Activated CD4-positive, alpha-beta memory T cell treated with anti-CD3 and anti-CD28 coated beads for 36 hours (primary cell): Measurements from ENCODE around the gene CIC. TPM values are rescaled to one million over a fixed set of nuclear protein-coding genes. Genes with fewer than 3 reads are reported as not detected.
"Not testable (repeated sequence)": the region's sequence is repeated elsewhere in the genome, so short reads cannot be mapped to it uniquely, and the experiment has no call there.

Experiments
- CTCF ChIA-PET: fragments of 350-600 bp; sonication (Branson Sonifier 250); formaldehyde crosslinking; loops from one replicate; lab custom pipeline; 2021; ENCODE audit warnings: antibody characterized with exemption, inconsistent platforms; lab: Charles Lee
- POLR2A ChIA-PET: fragments of 350-600 bp; sonication (Branson Sonifier 250); formaldehyde crosslinking; loops from one replicate; lab custom pipeline; 2021; ENCODE audit warnings: antibody characterized with exemption; lab: Charles Lee
- DNase-seq: peaks from one replicate; pipeline ENCODE4 v3.0.0-alpha.2; 2020
- H3K27ac Mint-ChIP-seq: one replicate; pipeline ENCODE4 v1.8.0; 2021; ENCODE audit warnings: mixed read lengths
- H3K27me3 Mint-ChIP-seq: one replicate; pipeline ENCODE4 v1.8.0; 2021; ENCODE audit warnings: mixed read lengths
- H3K36me3 Mint-ChIP-seq: one replicate; pipeline ENCODE4 v1.8.0; 2021; ENCODE audit warnings: mixed read lengths
- H3K4me1 Mint-ChIP-seq: one replicate; pipeline ENCODE4 v1.8.0; 2021; ENCODE audit warnings: low read depth, mixed read lengths
- H3K4me3 Mint-ChIP-seq: one replicate; pipeline ENCODE4 v1.8.0; 2021; ENCODE audit warnings: mild to moderate bottlenecking, mixed read lengths
- H3K9me3 Mint-ChIP-seq: one replicate; pipeline ENCODE4 v1.8.0; 2021; ENCODE audit warnings: mixed read lengths
- intact Hi-C: fragments of 100-400 bp; cut with micrococcal nuclease; formaldehyde crosslinking; loops from one replicate; pipeline ENCODE4 v1.15.1; 2023
- total RNA-seq, 2 experiments: library from RNA; stranded (reverse); gene quantifications; one replicate each; pipeline ENCODE4 v1.2.3, GENCODE V29; 2021

CIC gene
- total RNA-seq, 2 experiments from 2014 or later, result 56.9 to 64.2 TPM

- Mint-ChIP-seq H3K27me3 (no peaks in the 10 kb centered on the region), H3K9me3 (no peaks in the 10 kb centered on the region), H3K4me1 (peaks cover 34% of the 10 kb centered on the region), H3K4me3 (no peak overlapping the region), H3K27ac (peak overlapping the region; percentile 66), H3K36me3 (peaks cover 5% of the 10 kb centered on the region)
- peak; percentile 43 for DNase-seq
- ChIA-PET POLR2A (interaction anchor here (0.9 to 1.6 kb wide), 5 partner anchors 9 to 31 kb away, joined by 3 to 8 read pairs (median 4); partner anchors contain the start of genes GSK3A and ZNF526), CTCF (interaction anchor here (0.7 to 4.0 kb wide), 4 partner anchors 9 to 46 kb away, joined by 3 to 22 read pairs (median 3); partner anchors contain the start of gene GSK3A)
- intact Hi-C loops, result no loop called here
These were observed 18.2 kb upstream of the CIC start for GRCh38 chr19:42250666-42251531.

- intact Hi-C loops, result no loop called here
- Mint-ChIP-seq H3K4me1 (peaks cover 34% of the 10 kb centered on the region), H3K9me3 (no peaks in the 10 kb centered on the region), H3K36me3 (peaks cover 5% of the 10 kb centered on the region), H3K4me3 (peak overlapping the region; percentile 80), H3K27ac (peak overlapping the region; percentile 86), H3K27me3 (no peaks in the 10 kb centered on the region)
- ChIA-PET POLR2A (interaction anchor here (0.6 to 1.6 kb wide), 6 partner anchors 9 to 32 kb away, joined by 3 to 8 read pairs (median 4); partner anchors contain the start of genes GSK3A and ZNF526), CTCF (interaction anchor here (0.7 to 4.0 kb wide), 4 partner anchors 9 to 45 kb away, joined by 3 to 22 read pairs (median 3); partner anchors contain the start of gene GSK3A)
- no peak for DNase-seq
These were observed 17.3 kb upstream of the CIC start for GRCh38 chr19:42251572-42252358.

- peak; percentile 22 for DNase-seq
- intact Hi-C loops, result no loop called here
- peaks cover 5% of the 10 kb centered on the region for H3K36me3 Mint-ChIP-seq
- H3K27ac Mint-ChIP-seq, result peak overlapping the region; percentile 86
- peak overlapping the region; percentile 80 for H3K4me3 Mint-ChIP-seq
- ChIA-PET POLR2A (interaction anchor here (1.0 kb wide), 1 partner anchor 27 kb away, joined by 3 read pairs; no protein-coding TSS in a partner anchor), CTCF (interaction anchor here (1.0 to 4.0 kb wide), 3 partner anchors 10 to 27 kb away, joined by 3 to 22 read pairs (median 3); partner anchors contain the start of gene GSK3A)
- no peaks in the 10 kb centered on the region for H3K27me3 Mint-ChIP-seq
- peaks cover 30% of the 10 kb centered on the region for H3K4me1 Mint-ChIP-seq
- H3K9me3 Mint-ChIP-seq, result no peaks in the 10 kb centered on the region
These were observed 16.4 kb upstream of the CIC start for GRCh38 chr19:42252365-42253244.

GRCh38 chr19:42253245-42254088, 15.6 kb upstream of the CIC start:
- Mint-ChIP-seq H3K36me3 (peaks cover 5% of the 10 kb centered on the region), H3K27me3 (no peaks in the 10 kb centered on the region), H3K4me1 (peaks cover 30% of the 10 kb centered on the region), H3K4me3 (peak overlapping the region; percentile 80), H3K9me3 (no peaks in the 10 kb centered on the region), H3K27ac (peak overlapping the region; percentile 86)
- ChIA-PET POLR2A (interaction anchor here (1.0 kb wide), 1 partner anchor 26 kb away, joined by 3 read pairs; no protein-coding TSS in a partner anchor), CTCF (interaction anchor here (1.0 kb wide), 1 partner anchor 26 kb away, joined by 3 read pairs; no protein-coding TSS in a partner anchor)
- DNase-seq, result peak; percentile 75
- intact Hi-C loops, result no loop called here

DNA sequence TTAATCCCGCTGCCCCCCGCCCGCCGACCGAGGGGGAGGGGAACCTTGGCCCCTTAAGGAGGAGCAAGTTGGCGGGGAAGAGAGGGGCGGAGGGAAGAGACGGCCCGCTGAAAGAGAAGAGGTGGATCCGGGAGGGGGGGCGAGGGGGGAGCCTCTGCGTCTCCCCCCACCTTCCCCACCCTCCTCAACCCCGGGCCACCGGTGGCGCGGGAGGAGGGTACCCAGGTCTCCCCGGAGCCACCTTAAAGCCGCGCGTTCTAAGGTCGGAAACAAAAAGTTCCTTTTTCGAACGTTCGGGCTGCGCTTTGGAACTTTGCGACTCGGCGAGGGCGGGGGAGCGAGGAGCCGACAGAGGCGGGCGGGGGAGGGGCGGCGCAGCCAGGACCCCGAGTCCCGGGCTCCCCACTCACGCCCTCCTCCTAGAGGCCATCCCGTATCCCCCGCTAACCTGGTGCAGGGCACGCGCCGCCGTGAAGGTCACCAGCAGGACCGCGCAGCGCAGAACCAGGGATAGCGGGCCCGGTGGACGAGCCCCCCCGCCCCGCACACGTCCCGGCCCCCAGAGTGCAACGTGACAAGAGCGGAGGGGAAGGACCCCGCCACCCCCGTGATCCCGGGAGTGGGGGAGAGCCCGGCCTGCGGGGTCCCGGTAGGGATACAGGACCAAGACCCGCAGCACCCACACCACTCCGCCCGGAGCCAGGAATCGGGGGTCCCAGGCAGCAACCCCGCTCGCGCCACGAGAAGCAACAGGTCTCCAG, 14.8 kb upstream of the CIC start:
- ChIA-PET POLR2A (interaction anchor here (1.0 kb wide), 1 partner anchor 26 kb away, joined by 3 read pairs; no protein-coding TSS in a partner anchor), CTCF (interaction anchor here (1.0 to 2.8 kb wide), 2 partner anchors 25 kb away, joined by 3 to 16 read pairs; no protein-coding TSS in a partner anchor)
- peaks cover 30% of the 10 kb centered on the region for H3K4me1 Mint-ChIP-seq
- peak overlapping the region; percentile 80 for H3K4me3 Mint-ChIP-seq
- no peaks in the 10 kb centered on the region for H3K27me3 Mint-ChIP-seq
- H3K9me3 Mint-ChIP-seq, result no peaks in the 10 kb centered on the region
- peak; percentile 85 for DNase-seq
- peaks cover 5% of the 10 kb centered on the region for H3K36me3 Mint-ChIP-seq
- peak overlapping the region; percentile 79 for H3K27ac Mint-ChIP-seq
- intact Hi-C loops, result no loop called here

DNA sequence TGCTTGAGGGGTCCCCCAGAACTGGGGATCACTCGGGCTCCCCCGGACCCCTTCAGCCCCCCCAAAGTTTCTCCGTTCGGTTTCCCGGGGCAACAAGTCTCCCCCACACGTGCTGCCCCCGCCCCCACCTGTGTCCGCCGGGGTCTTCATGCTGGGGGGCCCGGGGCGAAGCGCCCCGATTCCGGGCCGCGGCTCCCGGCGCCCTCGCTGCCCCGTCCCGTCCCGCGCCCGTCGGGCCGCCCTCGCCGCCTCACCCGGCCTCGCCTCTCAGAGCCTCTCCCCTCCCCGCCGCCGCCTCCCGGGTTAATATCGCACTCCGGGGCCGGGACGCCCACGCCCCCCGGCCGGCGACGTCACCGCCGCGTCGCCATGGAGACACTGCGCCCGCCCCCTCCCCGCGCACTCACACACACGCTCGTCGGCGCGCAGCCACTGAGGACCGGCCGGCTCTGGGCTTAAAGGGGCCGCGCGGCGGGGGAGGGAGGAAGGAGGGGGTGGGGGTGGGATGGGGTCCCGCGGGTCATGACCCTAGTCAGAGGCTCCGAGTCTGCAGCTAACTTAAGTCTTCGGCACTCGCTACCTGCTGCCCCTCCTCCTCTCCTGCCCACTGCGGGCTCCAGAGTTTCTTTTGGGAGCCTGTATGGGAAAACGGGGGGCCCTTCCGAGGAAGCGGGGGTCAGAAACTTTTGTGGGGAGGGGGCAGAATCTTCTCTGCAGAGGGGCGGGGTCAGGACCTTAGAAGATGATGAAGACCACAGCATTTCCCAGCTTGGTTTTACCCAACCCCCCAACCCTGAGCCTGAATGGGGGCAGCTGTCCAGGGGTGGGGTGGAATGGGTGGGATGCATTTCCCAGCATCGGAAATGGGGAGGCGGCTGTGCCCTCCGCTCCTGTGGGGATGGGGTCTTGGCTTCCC, 13.9 kb upstream of the CIC start, which contains the start of gene ERF:
TSS of gene ERF (minus strand) at position 279 of the 916 bp plus-strand sequence. CDS start at position 150, 129 bp downstream.
- no peaks in the 10 kb centered on the region for H3K27me3 Mint-ChIP-seq
- peak within 1 kb of the TSS; percentile 79 for H3K27ac Mint-ChIP-seq
- POLR2A ChIA-PET, result interaction anchor here (0.5 to 1.7 kb wide), 3 partner anchors 13 to 25 kb away, joined by 3 to 5 read pairs (median 4); no protein-coding TSS in a partner anchor
- H3K4me3 Mint-ChIP-seq, result peak within 1 kb of the TSS; percentile 80
- peaks cover 30% of the 10 kb centered on the region for H3K4me1 Mint-ChIP-seq
- intact Hi-C loops, result loop anchor here (1.0 kb wide), 3 partner anchors 11 to 28 kb away; no protein-coding TSS in a partner anchor
- no peaks in the 10 kb centered on the region for H3K9me3 Mint-ChIP-seq
- CTCF ChIA-PET, result interaction anchor here (2.8 kb wide), 1 partner anchor 24 kb away, joined by 16 read pairs; no protein-coding TSS in a partner anchor
- peak; percentile 95 for DNase-seq
- H3K36me3 Mint-ChIP-seq, result peaks cover 5% of the 10 kb centered on the region

DNA sequence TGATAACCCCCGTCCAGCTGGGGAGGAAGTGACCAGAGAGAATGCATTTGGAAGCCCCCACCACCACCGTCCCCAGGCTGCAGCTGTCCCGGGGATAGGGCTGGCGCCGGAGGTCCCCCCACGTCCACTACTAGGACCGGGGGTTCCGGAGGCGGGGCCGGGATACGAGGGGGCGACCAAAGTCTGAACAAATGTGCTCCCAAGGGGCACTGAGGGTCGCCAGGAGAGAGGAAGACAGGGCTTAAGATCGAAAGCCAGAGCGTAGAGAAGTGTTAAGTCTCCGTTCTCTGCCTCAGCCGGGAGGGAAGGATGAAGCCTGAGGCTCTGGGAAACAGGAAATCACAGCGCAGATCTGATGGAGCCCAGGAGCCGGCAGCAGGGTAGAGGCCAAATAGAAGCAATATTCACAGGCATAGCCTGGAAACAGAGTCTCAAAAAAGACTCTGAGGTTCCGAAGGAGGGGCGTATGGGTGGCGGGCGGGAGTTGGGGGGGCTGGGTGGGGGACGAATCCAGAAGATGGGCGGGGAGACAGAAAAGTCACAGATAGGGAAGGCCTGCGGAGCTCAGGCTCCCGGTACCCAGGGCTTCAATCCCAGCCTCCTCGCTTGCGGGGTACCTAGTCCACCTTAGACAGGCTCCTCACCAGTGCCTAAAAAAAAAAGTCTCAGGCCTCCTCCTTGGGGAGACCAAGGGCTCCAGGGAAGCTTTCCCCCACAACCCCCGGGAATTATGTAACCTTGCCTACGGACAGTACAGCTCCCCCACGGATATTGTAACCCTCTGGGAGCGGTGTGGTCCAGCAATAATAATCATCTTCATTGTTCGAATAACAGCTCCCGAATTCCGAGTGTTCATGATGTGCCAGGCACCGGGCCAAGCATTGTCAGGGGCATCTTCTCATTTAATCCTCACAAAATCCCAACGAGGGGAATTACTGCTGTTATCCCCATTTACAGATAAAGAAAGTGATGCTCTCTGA, 13.0 kb upstream of the CIC start:
- CTCF ChIA-PET, result interaction anchor here (0.6 to 2.8 kb wide), 2 partner anchors 23 to 36 kb away, joined by 3 to 16 read pairs; partner anchors contain the start of gene ZNF526
- peaks cover 22% of the 10 kb centered on the region for H3K4me1 Mint-ChIP-seq
- DNase-seq, result peak; percentile 17
- peak overlapping the region; percentile 80 for H3K4me3 Mint-ChIP-seq
- no peak overlapping the region for H3K27ac Mint-ChIP-seq
- no peaks in the 10 kb centered on the region for H3K9me3 Mint-ChIP-seq
- intact Hi-C loops, result loop anchor here (1.0 kb wide), 3 partner anchors 12 to 27 kb away; no protein-coding TSS in a partner anchor
- H3K36me3 Mint-ChIP-seq, result peaks cover 5% of the 10 kb centered on the region
- POLR2A ChIA-PET, result interaction anchor here (1.2 to 1.7 kb wide), 2 partner anchors 14 to 24 kb away, joined by 4 to 5 read pairs; no protein-coding TSS in a partner anchor
- H3K27me3 Mint-ChIP-seq, result no peaks in the 10 kb centered on the region

DNA sequence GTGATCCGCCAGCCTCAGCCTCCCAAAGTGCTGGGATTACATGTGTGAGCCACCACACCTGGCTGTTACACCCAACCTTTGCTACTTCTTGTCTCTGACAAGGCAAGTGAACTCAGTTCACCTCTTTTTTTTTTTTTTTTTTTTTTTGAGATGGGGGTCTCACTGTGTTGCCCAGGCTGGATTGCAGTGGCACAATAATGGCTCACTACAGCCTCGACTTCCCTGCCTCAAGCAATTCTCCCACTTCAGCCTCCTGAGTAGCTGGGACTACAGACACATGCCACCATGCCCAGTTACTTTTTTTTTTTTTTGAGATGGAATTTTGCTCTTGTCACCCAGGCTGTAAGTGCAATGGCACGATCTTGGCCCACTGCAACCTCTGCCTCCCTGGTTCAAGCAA, 11.2 kb upstream of the CIC start:
- H3K27ac Mint-ChIP-seq, intact Hi-C loops, H3K4me1 Mint-ChIP-seq, H3K36me3 Mint-ChIP-seq, H3K9me3 Mint-ChIP-seq, H3K27me3 Mint-ChIP-seq, DNase-seq, H3K4me3 Mint-ChIP-seq: not testable (repeated sequence)
- POLR2A ChIA-PET, result interaction anchor here (0.8 kb wide), 1 partner anchor 13 kb away, joined by 3 read pairs; no protein-coding TSS in a partner anchor
- CTCF ChIA-PET, result interaction anchor here (2.0 kb wide), 1 partner anchor 22 kb away, joined by 9 read pairs; no protein-coding TSS in a partner anchor
